ENCODE results near the gene B4GALNT4. TPM values are rescaled to one million over a fixed set of nuclear protein-coding genes. Genes with fewer than 3 reads are reported as not detected.

Gene B4GALNT4
- total RNA-seq, 1 donor from 2014 or later = 31.6 TPM

- peaks cover 4% of the 10 kb centered on the region for H3K27me3 ChIP-seq (ENCODE audit: control insufficient read depth, insufficient read depth, low read length)
- DNase-seq (ENCODE audit: low read depth) = no peak
- TF ChIP-seq CTCF (IDR thresholded peaks at IDR 0.05; ENCODE audit: insufficient read depth, low read length, poor library complexity, severe bottlenecking) = no peak
- H3K36me3 ChIP-seq (ENCODE audit: control insufficient read depth, insufficient read depth, low read length) = no peaks in the 10 kb centered on the region
- no peak overlapping the region for H3K4me3 ChIP-seq (ENCODE audit: low read depth, low read length)
These were observed 60.7 kb downstream of the B4GALNT4 start for GRCh38 chr11:429931-430456.

Other genes starting within 250 kb of the B4GALNT4 start
- gene SCGB1C1, start 176.4 kb upstream of the B4GALNT4 start, total RNA-seq = not detected in 2 replicates
- gene BET1L, start 162.1 kb upstream of the B4GALNT4 start, total RNA-seq = 30.6 and 31.1 TPM in 2 replicates
- gene RIC8A, start 161.8 kb upstream of the B4GALNT4 start, total RNA-seq = 116 and 131 TPM in 2 replicates
- gene SIRT3, start 133.2 kb upstream of the B4GALNT4 start, total RNA-seq = 11.4 and 11.8 TPM in 2 replicates
- 131 and 150 TPM in 2 replicates for gene PSMD13, start 132.5 kb upstream of the B4GALNT4 start, total RNA-seq
- not detected in 2 replicates for gene NLRP6, start 91.1 kb upstream of the B4GALNT4 start, total RNA-seq
- gene PGGHG, start 80.4 kb upstream of the B4GALNT4 start, total RNA-seq = 10.5 and 13.1 TPM in 2 replicates
- not detected in 2 replicates for gene IFITM5, start 70.0 kb upstream of the B4GALNT4 start, total RNA-seq
- 39.9 and 55.0 TPM in 2 replicates for gene IFITM2, start 61.7 kb upstream of the B4GALNT4 start, total RNA-seq
- 38.2 and 42.4 TPM in 2 replicates for gene IFITM1, start 55.5 kb upstream of the B4GALNT4 start, total RNA-seq
- gene IFITM3, start 48.6 kb upstream of the B4GALNT4 start, total RNA-seq = 93.7 and 125 TPM in 2 replicates
- 23.9 and 24.9 TPM in 2 replicates for gene PKP3, start 24.7 kb downstream of the B4GALNT4 start, total RNA-seq
- 98.4 and 113 TPM in 2 replicates for gene SIGIRR, start 45.5 kb downstream of the B4GALNT4 start, total RNA-seq
- gene ANO9, start 72.5 kb downstream of the B4GALNT4 start, total RNA-seq = 18.4 and 19.7 TPM in 2 replicates
- gene PTDSS2, start 80.8 kb downstream of the B4GALNT4 start, total RNA-seq = 81.1 and 96.3 TPM in 2 replicates
- gene RNH1, start 137.7 kb downstream of the B4GALNT4 start, total RNA-seq = 229 and 251 TPM in 2 replicates
- 83.7 and 96.1 TPM in 2 replicates for gene HRAS, start 166.1 kb downstream of the B4GALNT4 start, total RNA-seq
- gene LRRC56, start 168.0 kb downstream of the B4GALNT4 start, total RNA-seq = 1.6 and 1.9 TPM in 2 replicates
- gene LMNTD2, start 191.2 kb downstream of the B4GALNT4 start, total RNA-seq = 1.9 and 4.7 TPM in 2 replicates
- 72.5 and 91.7 TPM in 2 replicates for gene RASSF7, start 191.5 kb downstream of the B4GALNT4 start, total RNA-seq
- 32.5 and 33.0 TPM in 2 replicates for gene PHRF1, start 207.0 kb downstream of the B4GALNT4 start, total RNA-seq
- gene IRF7, start 246.5 kb downstream of the B4GALNT4 start, total RNA-seq = 60.2 and 78.7 TPM in 2 replicates